Ishikawa (cell line): ENCODE results near the gene FBXL17.

ENCODE experiments used
- CEBPB ChIP-seq: IDR thresholded peaks from 2 replicates; pipeline ENCODE4 v1.6.1; 2012
- CREB1 ChIP-seq: IDR thresholded peaks from 2 replicates; pipeline ENCODE4 v1.6.1; 2012; ENCODE audit warnings: low read depth
- EGR1 ChIP-seq: IDR thresholded peaks from 2 replicates; pipeline ENCODE4 v1.6.1; 2012
- EP300 ChIP-seq: IDR thresholded peaks from 2 replicates; pipeline ENCODE4 v1.6.1; 2012; ENCODE audit warnings: borderline replicate concordance
- FOXM1 ChIP-seq: IDR thresholded peaks from 2 replicates; pipeline ENCODE4 v1.6.1; 2012; ENCODE audit warnings: low read depth, borderline replicate concordance
- MAX ChIP-seq: IDR thresholded peaks from 2 replicates; pipeline ENCODE4 v1.6.1; 2012
- NFIC ChIP-seq: IDR thresholded peaks from 2 replicates; pipeline ENCODE4 v1.6.1; 2012
- RAD21 ChIP-seq: IDR thresholded peaks from 2 replicates; pipeline ENCODE4 v1.6.1; 2012; ENCODE audit warnings: low read depth
- REST ChIP-seq: IDR thresholded peaks from 2 replicates; pipeline ENCODE4 v1.6.1; 2012; ENCODE audit warnings: low read depth, mild to moderate bottlenecking
- TAF1 ChIP-seq: IDR thresholded peaks from 2 replicates; pipeline ENCODE4 v1.6.1; 2012; ENCODE audit warnings: low read depth, mild to moderate bottlenecking
- TCF12 ChIP-seq: IDR thresholded peaks from 2 replicates; pipeline ENCODE4 v1.6.1; 2012; ENCODE audit warnings: low read depth
- TEAD4 ChIP-seq: IDR thresholded peaks from 2 replicates; pipeline ENCODE4 v1.6.1; 2012
- USF1 ChIP-seq: IDR thresholded peaks from 2 replicates; pipeline ENCODE4 v1.6.1; 2012
- YY1 ChIP-seq: IDR thresholded peaks from 2 replicates; pipeline ENCODE4 v1.6.1; 2012; ENCODE audit warnings: low read depth
- ZBTB7A ChIP-seq: IDR thresholded peaks from 2 replicates; pipeline ENCODE4 v1.6.1; 2012; ENCODE audit warnings: low read depth

Gene FBXL17

GRCh38 chr5:108341866-108342265 is 40.0 kb downstream of the FBXL17 start:
- TF ChIP-seq CEBPB (no peak), EP300 (no peak), YY1 (no peak), REST (no peak), USF1 (no peak), TEAD4 (no peak), TAF1 (no peak)

DNA sequence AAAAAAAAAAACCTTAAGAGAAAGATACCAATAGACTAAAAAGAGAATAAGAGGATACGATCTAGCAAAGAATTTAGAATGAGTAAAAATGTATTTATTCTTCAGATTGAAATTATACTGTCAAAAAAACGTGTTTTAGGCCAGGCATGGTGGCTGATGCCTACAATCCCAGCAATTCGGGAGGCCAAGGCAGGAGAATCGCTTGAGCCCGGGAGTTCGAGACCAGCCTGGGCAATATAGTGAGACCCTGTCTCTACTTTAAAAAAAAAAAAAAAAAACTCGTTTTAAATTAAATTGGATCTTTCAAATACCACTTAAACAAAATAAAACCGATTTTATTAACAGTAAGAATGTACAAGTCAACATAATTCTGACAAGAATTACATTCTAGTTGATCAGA is 41.8 kb downstream of the FBXL17 start:
- TF ChIP-seq NFIC = no peak
- no peak for TF ChIP-seq CEBPB
- TF ChIP-seq MAX = no peak
- TF ChIP-seq REST = no peak
- no peak for TF ChIP-seq EGR1
- no peak for TF ChIP-seq YY1
- TF ChIP-seq EP300 = no peak
- no peak for TF ChIP-seq RAD21
- no peak for TF ChIP-seq TEAD4
- no peak for TF ChIP-seq TAF1
- TF ChIP-seq TCF12 = no peak
- TF ChIP-seq CREB1 = no peak
- TF ChIP-seq FOXM1 = no peak
- no peak for TF ChIP-seq ZBTB7A
- TF ChIP-seq USF1 = no peak

- TF ChIP-seq REST (no peak), CREB1 (no peak), RAD21 (no peak), FOXM1 (no peak), CEBPB (no peak), TCF12 (no peak), YY1 (no peak), TEAD4 (no peak)
These were observed 42.7 kb downstream of the FBXL17 start for GRCh38 chr5:108339220-108339619.

GRCh38 chr5:108334225-108334624 is 47.7 kb downstream of the FBXL17 start:
- TF ChIP-seq MAX = no peak

DNA sequence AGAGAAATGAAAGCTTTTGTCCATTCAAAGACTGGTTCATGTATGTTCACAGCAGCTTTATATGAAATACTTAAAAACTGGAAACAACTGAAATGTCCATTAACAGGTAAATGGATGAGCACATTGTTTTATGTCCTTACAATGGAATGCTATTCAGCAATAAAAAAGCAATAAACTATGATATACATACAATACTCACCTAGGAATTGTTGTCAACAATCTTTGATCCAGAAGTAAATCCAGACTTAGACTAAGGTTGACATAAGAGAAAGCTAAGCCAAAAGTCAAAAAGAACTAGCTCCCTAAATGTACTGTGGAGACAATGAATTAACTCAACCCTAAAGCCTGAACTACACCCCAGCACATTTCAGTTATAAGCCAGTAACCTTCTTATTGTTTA is 54.9 kb downstream of the FBXL17 start:
- TF ChIP-seq ZBTB7A (no peak), TCF12 (no peak), TAF1 (no peak), EGR1 (no peak), RAD21 (no peak), FOXM1 (no peak), YY1 (no peak)

GRCh38 chr5:108324886-108325285 is 57.0 kb downstream of the FBXL17 start:
- no peak for TF ChIP-seq EP300
- no peak for TF ChIP-seq FOXM1
- no peak for TF ChIP-seq TEAD4
- no peak for TF ChIP-seq CEBPB
- no peak for TF ChIP-seq YY1
- no peak for TF ChIP-seq REST
- no peak for TF ChIP-seq RAD21
- TF ChIP-seq TAF1 = no peak
- TF ChIP-seq MAX = no peak
- no peak for TF ChIP-seq EGR1
- no peak for TF ChIP-seq USF1
- no peak for TF ChIP-seq NFIC
- TF ChIP-seq CREB1 = no peak
- no peak for TF ChIP-seq TCF12
- no peak for TF ChIP-seq ZBTB7A
